ENCODE data around the gene ELAC1.

- TF ChIP-seq CTCF (IDR thresholded peaks at IDR 0.05), result no peak
- no peak for TF ChIP-seq POLR2A (IDR thresholded peaks at IDR 0.05)
Observed at GRCh38 chr18:50973367-50974126, 5.7 kb downstream of the ELAC1 start.

Measured in heart left ventricle (tissue), 13 donors.